HG02763 (cell line): ENCODE results near the gene RBM4B.

Experiments
- ATAC-seq: cut with Tn5 transposase; IDR thresholded peaks from one replicate; pipeline ENCODE4 v1.9.1; 2021; ENCODE audit warnings: mild to moderate bottlenecking, moderate library complexity; ENCODE audit not compliant: unreplicated experiment

The RBM4B gene

GRCh38 chr11:66707486-66707885, 29.8 kb upstream of the RBM4B start:
- no peak for ATAC-seq

DNA sequence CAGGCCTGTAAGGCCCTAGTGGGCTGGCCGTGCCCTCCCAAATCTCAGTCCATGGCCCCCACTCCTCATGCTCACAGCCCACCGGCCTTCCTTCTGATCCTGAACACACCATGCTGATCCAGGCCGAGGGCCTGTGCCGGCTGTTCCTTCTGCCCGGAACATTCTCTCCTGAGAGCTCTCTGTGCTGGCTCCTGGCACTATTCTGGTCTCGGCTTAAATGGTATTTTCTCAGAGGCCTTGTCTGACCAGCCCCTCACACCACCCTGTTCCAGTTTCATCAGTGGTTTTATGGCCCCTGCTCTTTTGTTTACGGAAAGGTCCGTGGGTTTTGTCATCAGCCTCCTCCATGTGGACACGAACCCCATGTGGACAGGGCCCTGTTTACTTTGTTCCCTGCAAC, 29.3 kb upstream of the RBM4B start:
- ATAC-seq, result no peak

DNA sequence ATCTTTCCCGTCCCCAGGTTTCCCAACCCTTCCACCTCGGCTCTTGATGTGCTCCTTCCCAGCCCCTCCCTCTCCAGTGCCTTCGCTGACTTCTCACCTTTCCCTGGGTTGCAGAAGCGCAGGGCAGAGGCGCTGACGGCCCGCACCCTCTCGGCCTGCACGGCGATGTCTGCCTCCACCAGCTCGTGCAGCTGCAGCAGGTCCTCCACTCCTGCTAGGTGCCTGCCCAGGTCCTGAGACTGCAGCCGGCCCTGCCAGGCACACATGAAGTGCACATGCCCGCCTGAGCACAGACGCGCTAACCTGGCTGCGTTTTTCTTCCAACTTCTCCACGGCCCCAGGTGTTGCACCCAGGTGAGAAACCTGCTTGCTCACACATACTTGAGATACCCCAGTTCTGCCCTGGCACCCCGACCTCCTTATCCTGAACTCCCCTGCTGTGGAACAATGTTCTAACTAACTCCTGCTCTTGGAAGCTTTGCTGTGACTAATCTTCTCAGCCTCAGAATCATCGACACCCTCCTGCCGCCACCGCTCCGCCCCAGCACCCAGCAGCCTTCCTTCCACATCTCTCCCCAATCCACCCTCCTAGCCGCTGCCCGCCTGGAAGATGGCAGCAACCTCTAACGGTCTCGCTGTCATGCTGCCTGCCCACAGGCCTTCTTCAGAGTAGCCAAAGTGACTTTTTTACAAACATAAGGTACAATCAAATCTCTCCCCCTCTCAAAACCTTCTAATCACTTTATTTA, 28.1 kb upstream of the RBM4B start:
- no peak for ATAC-seq

- no peak for ATAC-seq
Measured at GRCh38 chr11:66704659-66705360, 27.1 kb upstream of the RBM4B start.

- no peak for ATAC-seq
Measured at GRCh38 chr11:66701432-66702240, 23.9 kb upstream of the RBM4B start.

GRCh38 chr11:66700742-66701141, 23.1 kb upstream of the RBM4B start:
- no peak for ATAC-seq

GRCh38 chr11:66700337-66700736, 22.6 kb upstream of the RBM4B start:
- no peak for ATAC-seq

DNA sequence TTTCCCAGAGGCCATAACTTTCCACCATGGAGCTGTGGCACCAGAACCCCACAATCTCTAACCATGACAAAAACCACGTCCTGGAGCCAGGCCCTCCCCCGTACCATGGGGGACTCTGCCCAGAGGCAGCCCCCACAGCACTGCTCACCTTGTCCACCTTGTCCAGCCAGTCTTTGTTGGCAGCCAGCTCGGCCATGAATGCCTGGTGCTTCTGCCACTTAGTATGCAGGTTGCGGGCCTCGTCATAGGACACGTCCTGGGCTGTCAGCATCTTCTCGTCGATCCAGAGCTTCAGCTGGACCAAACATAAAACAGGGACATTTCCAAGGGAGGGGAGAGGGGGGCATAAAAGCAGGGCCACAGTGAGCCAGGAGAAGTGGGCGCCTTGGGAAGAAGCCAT, 20.8 kb upstream of the RBM4B start:
- no peak for ATAC-seq

- ATAC-seq, result no peak
Measured at GRCh38 chr11:66697988-66698387, 20.3 kb upstream of the RBM4B start.

DNA sequence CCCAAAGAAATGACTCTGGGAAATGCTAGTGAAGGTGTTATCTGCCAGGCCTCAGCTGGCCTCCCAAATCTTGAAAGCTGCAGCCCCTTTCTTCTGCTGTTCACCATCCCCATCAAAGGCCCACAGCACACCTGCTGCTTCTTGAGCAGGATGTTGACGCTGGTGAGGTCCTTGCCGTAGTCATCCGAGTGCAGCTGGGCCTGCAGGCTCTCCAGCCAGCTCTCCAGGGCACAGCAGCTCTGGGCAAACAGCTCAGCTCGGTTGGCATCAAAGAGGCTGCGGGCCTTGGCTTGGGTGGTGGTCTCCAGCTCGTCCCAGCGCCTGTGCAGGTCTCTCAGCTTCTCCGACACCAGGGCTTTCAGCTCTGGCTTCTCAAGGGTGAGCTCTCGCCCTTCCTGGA, 18.5 kb upstream of the RBM4B start:
- ATAC-seq, result no peak

GRCh38 chr11:66694732-66695207, 17.1 kb upstream of the RBM4B start:
- peak; percentile 45 for ATAC-seq

- no peak for ATAC-seq
Measured at GRCh38 chr11:66694056-66694410, 16.3 kb upstream of the RBM4B start.

- ATAC-seq, result no peak
Measured at GRCh38 chr11:66693356-66694055, 15.8 kb upstream of the RBM4B start.

DNA sequence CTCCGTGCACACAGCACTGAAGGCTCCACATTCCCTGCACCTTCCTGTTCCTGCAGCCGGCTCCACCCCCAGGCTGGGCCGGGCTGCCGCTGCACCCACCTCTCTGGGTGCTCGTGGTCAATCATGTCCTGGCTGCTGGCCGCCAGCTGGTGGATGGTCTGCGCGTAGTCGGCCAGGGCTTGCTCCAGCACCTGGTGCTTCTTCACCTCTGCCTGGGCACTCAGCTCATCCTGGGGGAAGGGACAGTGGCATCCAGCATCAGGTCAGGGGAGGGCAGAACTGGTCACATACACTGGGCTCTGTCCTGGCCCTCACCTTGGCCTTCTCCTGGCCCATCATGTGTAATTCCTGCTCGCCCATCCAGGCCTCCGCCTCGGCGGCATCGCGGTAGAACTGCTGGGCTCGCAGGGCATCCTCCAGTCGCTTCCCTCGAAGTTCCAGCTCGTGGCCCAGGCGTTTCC, 15.2 kb upstream of the RBM4B start:
- no peak for ATAC-seq

DNA sequence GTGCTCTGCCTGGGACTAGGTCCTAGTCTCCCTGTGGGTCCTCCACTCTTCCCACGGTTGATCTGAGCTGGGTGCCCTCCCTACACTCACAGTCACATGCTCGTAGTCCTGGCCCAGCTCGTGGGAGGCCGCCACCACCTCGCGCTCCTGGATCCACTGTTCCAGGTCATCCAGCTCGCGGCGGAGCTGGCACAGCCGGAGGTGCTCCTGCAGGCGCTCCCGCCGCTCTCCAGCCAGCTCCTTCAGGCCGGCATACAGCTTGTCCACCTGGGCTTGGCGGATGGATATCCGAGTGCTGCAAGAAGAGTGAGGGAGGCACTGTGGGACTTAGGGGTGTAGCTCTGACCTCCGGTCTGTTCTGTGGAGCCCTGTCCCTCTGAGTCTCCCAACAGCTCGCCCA, 14.8 kb upstream of the RBM4B start:
- ATAC-seq, result no peak

DNA sequence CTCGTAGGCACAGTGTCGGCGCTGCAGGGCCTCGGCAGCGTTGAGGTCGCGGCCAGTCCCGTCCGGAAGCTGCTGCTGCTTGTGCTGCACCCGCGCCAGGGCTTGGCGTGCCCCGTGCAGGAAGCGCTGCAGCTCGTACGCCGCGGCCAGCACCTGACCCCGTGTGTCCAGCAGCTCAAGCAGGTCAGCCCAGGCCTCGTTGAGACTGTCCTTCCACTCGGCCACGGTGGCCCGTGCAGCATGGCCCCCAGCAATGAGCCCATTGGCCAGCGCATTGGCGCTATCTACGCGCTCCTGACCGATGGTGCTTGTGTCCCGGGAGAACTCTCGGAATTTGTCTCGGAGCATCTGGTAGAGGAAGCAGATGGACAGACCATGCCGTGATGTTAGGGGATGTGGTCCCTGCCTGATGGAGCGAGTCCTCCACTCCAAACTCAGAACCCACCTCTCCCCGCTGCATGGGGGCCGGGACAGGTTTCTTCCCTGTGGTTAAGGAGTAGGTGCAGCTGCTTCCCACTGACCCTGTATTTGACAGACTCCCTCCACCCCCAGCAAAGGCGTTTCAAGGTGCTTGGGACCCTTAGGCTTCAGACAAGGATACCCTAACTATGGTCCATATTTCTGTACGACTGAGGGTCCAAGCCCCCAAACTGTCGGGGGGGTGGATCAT, 13.8 kb upstream of the RBM4B start:
- no peak for ATAC-seq

GRCh38 chr11:66689661-66690590, 12.2 kb upstream of the RBM4B start:
- no peak for ATAC-seq

GRCh38 chr11:66688561-66689534, 11.2 kb upstream of the RBM4B start:
- no peak for ATAC-seq
